Retina (tissue), 1 donor: ENCODE results near the gene ATF5.

ENCODE experiments used
- DNase-seq: peaks from one replicate; pipeline ENCODE4 v3.0.0-alpha.2; 2016

ATF5 gene

DNA sequence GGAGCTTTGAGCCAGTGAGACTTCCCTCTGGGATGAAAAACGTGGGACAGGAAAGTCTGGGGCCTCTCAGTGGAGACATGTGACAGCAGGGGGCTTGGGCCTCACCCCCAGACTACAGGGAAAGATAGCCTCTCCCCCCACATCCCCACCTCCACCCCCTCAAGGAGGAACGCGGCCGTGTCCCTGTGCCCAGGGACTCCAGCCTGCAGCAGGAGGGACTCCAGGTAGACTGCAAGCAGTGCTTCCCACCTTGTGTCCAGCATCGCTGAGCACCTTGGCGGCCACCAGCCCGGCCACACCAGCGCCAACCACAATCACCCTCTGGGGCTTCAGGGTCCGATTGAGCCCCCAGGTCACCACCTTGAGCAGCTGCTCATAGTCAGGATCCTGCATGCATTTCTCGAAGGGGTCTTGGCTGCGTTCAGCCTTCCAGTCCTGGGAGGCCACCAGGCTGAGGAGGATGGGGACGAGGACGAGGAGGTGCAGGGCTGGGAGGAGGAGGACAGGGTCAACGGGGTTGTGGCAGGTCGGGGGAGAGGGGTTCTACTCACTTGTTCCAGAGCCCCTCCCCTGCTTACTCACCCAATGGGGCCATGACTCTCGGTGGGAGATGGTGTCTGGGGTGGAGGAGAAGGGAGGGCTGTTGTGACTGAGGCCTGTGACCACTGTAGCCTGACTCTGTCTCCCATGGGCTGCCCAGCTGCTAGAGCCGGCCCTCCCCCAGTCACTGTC is 33.3 kb upstream of the ATF5 start:
- DNase-seq = no peak

DNA sequence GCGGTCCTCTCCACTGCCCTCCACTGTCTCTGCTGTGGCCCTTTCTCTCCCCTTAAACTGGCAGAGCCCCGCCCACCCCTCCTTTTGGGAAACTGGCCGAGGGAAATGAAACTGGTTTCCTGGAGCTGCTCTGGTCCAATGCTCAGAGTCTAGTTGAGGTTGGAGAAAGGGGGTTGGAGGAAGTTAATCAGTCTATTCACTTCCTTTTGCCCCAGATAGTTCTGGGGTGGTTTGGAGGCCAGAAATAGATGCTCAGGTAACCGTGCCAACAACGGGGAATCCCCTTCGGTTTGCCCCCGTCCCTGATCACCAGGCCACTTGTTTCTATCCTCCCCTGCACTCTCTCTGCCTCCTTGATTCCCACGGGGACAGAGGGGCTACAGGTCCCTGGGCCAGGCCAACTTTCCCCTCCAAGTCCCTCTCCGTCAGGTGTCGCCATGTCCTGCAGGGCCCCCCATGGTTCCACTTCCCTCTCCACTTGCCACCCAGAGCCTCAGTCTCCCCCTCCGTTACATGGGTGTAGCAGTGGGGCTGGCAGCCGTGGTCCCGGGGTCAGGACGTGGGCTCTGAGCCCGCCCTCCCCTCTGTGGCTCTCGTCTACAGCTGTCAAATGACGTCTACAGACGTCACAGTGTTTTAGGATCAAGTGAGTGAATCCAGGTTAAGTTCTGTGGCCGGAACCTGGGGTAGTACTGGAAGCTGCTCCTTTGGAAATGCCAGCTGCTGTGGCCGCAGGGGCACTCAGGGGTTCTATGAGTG is 32.0 kb upstream of the ATF5 start, which contains the start of gene IL4I1:
IL4I1 (minus strand) TSS at position 25 of the 759 bp plus-strand sequence. CDS start 727 bp downstream, outside the sequence.
- no peak for DNase-seq

DNA sequence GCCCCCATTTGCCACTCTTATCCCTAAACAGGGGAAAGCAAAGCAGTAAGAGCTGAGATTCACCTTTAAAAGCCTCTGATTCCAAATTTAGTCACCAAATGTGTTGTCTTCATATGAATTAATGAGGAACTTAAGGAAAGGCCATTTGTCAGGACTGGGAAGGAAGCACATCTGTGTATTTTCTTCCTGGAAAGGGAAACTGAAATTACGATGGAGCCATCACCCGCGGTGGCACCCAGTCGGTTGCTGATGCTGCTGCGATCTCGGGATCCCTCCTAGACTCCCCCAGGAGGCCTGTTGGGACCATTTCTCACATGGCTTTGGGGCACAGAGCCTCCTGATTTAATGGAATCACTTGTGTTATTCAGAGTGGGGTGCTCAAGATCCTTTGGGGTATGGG is 24.9 kb upstream of the ATF5 start:
- DNase-seq = no peak

GRCh38 chr19:49906879-49907564 is 22.0 kb upstream of the ATF5 start:
- DNase-seq = no peak

GRCh38 chr19:49907745-49908446 is 21.1 kb upstream of the ATF5 start:
- no peak for DNase-seq

DNA sequence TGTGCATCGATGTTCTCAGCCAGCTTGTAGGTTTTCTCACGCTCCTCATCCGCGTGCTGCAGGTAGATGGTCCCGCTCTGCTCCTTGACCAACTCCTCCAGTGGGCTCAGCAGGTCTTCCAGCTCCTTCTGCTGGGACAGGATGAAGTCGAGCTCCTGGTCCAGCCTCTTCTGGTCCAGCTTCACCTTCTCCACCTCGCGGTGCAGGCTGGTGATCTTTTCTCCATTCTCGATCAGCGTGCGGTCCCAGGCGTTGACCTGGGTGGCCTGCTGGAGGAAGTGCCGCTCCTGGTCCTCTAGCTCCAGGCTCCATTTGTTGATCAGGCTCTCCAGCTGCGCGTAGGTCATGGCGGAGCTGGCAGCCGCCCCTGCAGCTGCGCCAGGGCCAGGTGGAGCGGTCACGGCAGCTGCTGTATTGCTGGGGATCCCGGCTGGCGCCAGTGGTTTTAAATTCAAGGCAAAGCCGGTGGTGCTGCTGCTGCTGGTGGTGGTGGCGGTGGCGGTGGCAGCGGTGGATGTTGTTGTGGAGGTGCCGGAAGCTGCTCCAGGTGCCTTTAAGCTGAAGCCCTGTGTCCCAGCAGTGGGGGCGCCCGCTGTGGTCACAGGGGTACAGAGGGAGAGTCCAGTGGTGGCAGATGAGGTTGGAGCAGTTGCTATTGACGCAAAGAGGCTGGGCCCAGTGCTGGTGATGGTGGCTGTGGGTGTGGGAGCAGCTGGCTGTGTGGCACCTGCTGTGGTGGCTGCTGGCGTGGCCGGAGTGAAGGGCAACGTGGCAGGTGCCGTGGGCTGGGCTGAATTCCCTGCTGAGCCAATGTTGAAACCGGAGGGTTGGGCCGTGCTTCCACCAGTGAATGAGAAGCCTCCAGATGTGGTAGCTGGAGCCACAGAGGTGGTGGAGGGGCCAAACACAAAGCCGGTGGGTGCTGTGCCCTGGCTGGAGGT is 20.3 kb upstream of the ATF5 start:
- no peak for DNase-seq

- no peak for DNase-seq
Observed at GRCh38 chr19:49910179-49910578, 18.8 kb upstream of the ATF5 start.

GRCh38 chr19:49911381-49912145 is 17.4 kb upstream of the ATF5 start:
- DNase-seq = no peak

DNA sequence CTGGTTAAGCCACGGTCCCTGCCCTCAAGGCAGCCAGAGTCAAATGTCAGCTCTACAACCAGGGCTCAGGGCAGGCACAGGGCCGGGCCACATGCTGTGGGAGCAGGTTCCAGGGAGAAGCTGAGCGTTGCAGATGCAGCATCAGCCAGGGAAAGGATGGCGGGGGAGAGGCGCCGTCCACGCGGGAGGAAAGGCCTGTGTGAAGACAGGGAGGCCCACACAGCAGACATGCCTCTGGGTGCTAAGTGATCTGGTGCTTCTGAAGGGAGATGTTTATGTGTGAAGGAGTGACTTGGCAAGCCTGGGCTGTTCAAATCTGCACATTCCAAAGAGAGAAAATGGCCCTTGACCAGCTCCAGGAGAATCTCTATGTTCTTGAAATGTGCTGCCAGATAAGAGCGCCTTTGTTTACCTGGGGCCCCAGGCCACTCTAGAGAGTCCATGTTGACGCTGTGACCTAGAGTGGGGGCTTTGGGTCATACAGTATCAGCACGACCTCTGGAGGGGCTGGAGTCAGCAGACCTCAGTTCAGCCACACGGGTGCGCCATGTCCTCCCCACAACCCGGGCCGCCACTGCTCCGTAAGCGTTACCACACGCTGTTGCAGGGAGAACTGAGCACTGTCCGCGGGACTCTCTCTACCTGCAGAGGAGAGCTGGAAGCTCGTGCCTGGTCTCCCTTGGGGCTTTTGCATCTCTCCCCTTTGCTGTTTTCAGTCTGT is 15.9 kb upstream of the ATF5 start:
- DNase-seq = no peak

- DNase-seq = no peak
Observed at GRCh38 chr19:49913720-49914119, 15.3 kb upstream of the ATF5 start.

GRCh38 chr19:49915271-49915670 is 13.7 kb upstream of the ATF5 start:
- DNase-seq = no peak

- DNase-seq = no peak
Observed at GRCh38 chr19:49916839-49917733, 11.9 kb upstream of the ATF5 start.

- DNase-seq = no peak
Observed at GRCh38 chr19:49918089-49918488, 10.9 kb upstream of the ATF5 start.

GRCh38 chr19:49920624-49921363 is 8.2 kb upstream of the ATF5 start:
- no peak for DNase-seq

DNA sequence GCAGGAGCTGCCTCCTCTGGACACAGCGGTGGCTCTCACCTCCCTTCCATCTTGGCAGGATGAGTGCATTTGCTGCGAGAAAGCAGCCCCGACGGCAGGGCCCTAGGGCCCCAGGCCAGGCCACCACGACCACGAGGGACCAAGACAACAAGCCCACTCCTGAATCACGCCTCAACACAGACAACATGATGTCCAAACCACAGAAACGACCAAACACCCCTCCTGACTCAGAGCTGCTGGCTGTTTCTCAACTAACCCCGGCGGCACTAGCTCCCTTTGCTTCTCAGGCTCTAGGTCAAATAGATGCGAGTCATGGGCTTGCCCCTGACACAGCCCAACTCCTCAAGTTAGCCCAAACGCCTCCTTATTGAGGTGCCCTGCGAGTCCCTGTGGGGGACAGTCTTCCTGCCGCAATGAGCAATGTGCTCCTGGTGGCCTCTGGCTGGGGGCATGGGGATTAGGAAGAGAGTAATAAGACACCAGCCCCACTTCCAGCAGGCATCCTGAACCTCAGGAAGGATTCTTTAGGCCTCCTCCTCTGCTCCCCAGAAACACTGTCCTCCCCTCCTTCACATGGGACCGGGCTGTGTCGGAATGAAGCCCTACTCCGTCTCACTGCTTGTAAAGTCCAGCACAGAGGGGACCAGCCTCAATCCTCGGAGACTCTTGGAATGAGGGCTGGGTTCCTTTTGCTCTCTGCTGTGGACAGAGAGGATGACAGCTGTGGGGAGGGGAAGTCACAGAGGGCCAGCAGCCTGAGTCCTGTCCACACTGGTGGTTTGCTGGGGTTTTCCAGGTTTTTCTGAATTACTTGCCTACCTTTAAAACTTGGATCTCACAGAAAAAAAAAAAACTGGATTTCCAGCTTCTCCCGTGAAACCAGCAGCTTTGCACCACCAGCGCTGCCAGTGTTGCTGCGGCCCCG is 6.9 kb upstream of the ATF5 start:
- DNase-seq = no peak

GRCh38 chr19:49923055-49924003 is 5.7 kb upstream of the ATF5 start:
- no peak for DNase-seq
